NCI-H446 treated with DMSO at 0.1 percent for 48 hours (cell line): Measurements from ENCODE around the gene SCAP.
"Not testable (repeated sequence)": the region's sequence is repeated elsewhere in the genome, so short reads cannot be mapped to it uniquely, and the experiment has no call there.

Source experiments
- DNase-seq: peaks from one replicate; lab custom pipeline; 2025; lab: John Stamatoyannopoulos, UW

Gene SCAP

DNA sequence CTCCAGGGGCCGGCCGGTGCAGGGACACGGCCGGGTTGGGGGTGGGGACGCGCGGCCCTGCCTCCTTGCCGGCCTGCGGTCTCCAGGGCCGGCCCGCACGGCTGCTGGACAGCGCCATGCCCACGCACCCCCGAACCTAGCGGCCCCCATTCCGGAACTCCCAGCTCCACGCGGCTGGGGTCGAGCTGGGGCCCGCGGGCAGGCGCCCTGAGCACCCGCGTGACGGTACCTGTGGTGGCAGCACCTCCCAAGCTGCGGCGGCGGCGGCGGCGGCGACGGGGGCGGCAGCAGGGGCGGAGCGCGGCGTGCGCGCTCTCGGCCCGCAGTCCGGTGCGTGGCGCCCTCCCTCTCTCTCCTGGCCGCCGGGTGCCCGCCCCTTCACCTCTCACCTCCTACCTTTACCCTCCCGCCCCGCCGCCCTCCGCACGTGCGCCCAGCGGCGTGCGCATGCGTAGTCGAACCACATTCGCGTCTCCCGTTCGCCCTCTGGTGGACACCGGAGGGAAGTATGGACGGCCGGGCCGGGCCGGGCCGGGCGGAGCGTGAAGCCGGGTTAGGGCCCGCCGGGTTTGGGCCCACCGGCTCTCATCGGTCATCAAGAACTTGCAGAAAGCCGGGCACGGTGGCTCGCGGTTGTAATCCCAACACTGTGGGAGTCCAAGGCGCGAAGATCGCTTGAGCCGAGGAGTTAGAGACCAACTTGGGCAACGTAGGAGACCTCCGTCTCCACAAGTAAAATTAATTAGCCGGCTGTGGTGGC is at the start of gene SCAP:
SCAP (minus strand) TSS at position 372 of the 760 bp plus-strand sequence. CDS start 32,948 bp downstream, outside the sequence.
- DNase-seq = peak; percentile 26

DNA sequence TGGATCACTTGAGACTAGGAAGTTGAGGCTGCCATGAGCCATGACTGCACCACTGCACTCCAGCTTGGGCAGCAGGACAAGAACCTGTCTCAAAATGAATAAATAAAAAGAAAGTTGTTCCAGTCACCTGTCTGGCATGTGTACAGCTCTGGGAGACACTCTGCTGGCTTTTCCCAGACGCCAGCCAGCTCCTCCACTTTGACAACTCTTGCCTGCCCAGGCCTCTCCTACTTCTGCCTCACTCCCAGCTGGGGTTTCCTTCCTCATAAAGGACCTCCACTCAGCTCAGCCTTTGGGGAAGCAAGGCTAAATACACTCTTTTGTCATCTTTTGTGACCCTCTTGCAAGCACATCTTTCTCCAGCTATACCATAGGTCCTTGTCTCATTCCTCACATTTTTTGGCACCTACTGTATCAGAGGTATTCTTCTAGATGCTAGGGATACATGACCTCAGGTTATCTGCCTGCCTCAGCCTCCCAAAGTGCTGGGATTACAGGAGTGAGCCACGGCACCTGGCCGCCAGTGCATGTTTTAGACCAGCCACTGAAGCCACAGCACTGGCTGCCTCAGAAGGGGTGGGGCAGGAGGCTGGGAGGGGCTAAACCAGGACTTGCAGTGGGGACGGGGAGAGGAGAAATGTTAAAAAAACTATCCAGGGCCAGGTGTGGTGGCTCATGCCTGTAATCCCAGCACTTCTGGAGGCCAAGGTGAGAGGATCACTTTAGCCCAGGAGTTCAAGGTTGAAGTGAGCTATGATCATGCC is 47.8 kb upstream of the SCAP start:
- no peak for DNase-seq

DNA sequence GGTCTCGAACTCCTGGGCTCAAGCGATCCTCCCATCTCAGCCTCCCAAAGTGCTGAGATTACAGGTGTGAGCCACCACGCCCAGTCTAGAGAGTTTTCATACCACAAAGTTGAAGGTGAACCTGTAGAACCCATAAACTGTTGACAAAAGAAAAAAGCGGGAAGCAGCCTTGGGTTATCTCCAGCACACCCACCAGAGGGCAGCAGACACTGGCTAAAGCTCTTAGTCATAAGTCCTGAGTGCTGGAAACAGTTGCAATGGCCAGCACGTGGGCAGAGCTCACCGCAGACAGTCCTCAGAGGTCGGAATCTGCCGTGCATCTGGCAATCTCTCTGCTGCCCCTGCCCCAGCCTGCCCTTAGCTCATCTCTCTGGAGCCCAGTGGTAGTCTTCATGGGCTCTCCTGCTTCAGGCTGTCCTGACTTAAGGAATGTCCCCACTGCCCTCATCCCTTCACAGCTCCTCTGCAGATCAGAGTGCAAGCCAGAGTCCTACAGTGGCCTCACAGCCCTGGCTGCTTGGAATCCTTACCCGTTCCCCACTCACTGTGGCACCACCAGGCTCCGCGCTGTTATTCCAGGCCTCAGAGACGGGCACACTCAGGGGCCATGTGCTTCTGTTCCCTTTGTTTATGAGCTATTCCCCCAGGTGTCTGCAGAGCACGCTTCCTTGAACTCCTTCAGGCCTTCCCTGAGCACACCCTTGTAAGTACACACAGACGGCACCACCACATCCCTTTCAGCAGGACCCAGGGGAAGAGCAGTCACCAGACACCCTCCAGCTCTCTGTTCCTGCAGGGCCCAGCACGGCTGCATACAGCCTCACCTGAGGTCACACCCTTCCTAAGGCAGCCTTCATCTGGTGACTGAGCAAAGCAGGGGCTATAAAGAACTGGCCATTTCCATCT is 46.6 kb upstream of the SCAP start:
- peak; percentile 16 for DNase-seq

DNA sequence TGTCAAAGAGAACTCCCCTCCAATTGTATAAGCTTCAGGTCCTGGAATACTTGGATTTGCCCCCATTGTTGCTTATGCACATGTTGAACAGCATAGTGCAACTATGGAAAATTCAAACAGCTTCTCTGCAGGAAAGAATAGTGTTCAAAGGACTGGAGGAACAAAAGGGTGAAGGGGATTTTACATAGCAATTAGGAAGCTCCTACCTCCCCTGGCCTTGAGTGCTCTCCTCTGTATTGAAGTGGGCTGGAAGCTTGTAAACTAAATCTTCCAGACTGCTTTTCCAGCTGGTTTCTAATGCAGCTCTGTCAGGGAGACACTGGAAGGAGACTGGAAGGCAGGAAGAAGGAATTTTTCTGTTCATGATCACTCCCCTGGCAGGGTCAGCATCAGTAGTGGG is 45.0 kb upstream of the SCAP start:
- no peak for DNase-seq

DNA sequence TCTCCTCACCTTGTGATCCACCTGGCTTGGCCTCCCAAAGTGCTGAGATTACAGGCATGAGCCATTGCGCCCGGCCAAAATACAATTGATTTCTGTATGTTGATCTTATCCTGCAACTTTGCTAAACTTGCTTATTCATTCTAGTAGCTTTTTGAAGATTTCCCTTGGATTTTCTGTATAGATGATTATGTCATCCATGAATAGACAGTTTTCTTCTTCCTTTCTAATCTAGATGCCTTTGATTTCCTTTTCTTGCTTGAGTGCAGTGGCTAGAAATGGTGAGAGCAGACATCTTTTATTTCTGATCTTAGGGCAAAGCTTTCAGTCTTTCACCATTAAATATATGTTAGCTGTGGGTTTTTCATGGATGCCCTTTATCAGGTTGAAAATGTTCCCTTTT is 42.2 kb upstream of the SCAP start:
- DNase-seq = no peak

DNA sequence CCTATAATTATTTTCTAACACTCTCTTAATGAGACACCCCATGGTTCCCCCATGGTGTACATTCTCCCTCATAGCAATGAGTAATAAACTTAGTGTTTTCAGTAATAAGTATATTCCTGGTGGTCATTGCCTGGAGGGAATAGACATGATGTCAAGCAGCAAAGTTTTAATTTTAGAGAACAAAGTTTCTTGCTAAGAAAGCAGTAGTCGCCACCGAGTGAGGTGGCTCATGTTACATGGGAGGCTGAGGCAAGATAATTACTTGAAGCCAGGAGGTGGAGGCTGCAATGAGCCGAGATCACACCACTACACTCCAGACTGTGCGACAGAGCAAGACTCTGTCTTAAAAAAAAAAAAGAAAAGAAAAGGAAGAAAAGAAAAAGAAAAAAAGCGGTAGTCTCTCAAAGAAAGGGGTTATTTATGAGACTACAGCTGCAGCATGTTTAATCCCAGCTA is 40.2 kb upstream of the SCAP start:
- no peak for DNase-seq

DNA sequence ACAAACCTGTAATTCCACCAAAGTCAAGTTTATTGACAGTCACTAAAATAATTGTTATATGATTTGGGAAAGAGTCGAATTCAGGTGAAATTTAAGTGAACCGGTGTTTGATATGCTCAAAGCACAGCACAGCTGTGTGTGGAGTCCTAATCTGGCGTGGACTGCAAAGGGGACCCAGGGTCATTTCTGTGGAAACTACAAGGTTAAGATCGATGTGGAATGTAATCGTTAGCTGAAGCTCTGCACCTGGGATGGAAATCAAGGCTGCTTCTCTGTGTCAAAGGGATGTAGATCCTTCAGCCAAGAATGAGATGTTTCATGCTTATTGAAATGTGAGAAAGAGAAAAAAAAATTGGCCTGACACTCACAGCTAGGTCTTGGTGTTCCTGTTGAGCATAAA is 39.4 kb upstream of the SCAP start:
- DNase-seq = no peak

DNA sequence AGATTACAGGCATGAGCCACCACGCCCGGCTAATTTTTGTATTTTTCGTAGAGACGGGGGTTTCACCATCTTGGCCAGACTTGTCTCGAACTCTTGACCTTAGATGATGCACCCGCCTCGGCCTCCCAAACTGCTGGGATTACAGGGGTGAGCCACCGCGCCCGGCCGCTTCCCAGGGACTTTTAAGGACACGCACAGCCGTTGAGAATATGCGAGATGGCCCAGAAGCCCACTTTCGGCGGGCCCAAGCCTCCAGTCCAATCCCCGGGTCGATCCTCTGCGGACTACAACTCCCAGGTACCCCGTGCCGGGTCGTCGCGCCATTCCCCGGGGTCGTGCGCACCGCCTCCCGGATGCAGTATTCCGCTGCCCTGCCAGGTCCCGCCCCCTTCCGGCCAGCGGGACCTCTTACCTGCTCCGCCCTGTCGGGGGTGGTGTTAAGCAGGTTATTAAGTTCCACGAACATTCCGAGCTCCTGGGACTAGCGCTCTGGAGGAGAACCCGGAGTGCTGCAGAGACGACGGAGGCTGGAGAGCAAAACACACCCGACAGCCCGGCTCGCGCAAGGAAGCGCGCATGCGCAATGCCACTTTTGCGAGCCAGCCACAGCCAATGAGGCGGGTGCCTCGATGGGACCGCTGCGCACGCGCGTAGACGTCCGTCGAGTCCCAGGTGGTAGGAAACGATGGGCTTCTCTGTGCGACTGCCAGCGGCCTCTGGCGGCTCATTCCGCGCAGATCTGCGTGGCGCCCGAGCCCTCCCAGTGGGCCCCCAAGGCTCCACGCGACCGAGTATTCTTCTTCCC is 37.6 kb upstream of the SCAP start, which contains the start of gene ELP6:
ELP6 (minus strand) TSS at position 588 of the 805 bp plus-strand sequence; CDS start at position 466, 122 bp downstream.
- peak; percentile 85 for DNase-seq

DNA sequence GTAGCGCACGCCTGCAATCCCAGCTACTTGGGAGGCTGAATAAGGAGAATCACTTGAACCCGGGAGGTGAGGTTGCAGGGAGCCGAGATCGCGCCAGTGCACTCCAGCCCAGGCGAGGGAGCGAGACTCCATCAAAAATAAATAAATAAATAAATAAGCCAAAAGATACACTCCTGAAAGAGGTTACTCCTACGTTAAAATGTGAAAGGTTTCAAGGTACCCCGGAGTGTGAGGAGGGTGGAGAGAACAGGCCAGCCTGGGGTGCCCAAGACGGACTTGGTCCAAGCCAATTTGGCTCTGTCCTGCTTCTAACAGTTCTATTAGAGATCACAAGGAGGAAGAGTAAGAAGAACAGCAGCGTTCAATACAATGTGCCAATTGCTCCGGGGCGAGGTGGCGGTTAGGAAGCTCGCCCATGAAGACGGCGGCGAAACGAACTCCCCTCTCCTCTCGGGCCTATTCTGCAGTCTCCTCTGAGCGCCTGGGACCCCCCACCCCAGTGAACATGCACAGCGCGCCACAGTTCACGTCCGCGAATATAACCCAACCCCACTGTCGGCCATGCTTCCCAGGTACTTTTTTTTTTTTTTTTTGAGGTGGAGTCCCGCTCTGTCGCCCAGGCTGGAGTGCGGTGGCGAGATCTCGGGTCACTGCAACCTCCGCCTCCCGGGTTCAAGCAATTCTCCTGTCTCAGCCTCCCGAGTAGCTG is 36.8 kb upstream of the SCAP start:
- no peak for DNase-seq

DNA sequence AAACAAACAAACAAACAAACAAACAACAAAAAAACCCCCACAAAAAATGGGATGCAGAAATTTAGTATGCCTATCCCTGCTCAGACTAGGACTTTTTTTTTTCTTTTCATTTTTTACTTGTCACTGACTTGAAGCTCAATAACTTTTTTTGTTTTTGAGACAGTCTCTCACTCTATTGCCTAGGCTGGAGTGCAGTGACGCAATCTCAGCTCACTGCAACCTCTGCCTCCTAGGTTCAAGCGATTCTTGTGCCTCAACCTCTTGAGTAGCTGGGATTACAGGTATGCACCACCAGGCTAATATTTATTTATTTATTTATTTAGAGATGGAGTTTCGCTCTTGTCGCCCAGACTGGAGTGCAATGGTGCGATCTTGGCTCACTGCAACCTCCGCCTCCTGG is 29.5 kb upstream of the SCAP start:
- DNase-seq = not testable (repeated sequence)

DNA sequence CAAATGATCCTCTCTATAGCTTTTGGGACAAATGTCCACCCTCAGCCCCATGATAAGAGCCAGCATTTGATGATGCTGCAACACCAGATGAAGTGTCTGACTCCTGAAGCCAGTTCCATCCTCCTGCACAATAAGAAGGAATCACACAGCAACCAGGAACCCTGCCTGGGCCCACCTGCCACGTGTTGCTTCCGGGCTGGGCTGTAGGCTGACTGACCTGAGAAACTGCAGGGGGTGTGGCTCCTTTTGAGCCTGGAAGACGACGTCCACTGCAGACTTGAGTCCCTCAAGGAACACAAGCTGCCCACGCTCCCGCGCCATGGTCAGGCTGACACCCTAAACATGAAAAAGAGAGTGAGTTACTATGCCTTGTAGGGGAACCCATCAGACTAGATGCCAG is 28.4 kb upstream of the SCAP start:
- DNase-seq = no peak

DNA sequence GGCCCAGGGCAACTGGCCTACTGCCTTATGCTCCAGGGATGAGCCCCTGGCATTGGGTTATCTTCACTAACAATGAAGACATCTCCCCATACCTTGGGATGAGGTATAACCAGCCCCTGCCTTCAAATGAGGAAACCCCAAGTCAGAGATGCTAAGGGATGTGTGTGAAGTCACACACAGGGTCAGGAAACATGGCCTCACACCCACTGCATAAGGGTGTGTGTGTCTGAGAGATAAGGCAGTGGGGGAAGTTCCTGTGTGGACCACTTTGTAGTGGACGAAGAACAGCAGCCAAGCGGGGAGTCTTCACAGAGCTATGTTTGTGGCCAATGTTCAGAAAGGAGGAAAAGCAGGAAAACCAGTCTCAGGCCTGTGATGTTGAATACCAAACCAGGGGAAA is 27.3 kb upstream of the SCAP start:
- DNase-seq = no peak

DNA sequence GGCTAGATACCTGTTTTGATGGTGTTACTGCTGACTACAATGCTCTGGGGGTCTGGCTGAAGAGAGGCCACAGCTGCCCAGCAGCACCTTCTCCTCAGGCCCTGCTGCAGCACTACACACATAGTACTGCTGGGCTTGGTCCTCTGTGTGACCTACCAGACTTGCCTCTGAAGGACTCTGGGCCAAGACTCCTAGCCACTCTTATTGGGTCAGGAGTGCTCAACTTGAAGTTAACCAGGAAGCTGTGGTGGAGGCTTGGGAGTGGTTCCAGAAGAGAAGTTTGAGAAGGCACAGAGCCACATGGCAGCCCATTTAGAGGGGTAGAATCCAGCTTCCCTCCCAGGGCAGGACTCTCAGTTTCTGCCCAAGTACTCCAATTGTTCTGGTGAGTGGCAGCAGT is 21.2 kb upstream of the SCAP start:
- no peak for DNase-seq

DNA sequence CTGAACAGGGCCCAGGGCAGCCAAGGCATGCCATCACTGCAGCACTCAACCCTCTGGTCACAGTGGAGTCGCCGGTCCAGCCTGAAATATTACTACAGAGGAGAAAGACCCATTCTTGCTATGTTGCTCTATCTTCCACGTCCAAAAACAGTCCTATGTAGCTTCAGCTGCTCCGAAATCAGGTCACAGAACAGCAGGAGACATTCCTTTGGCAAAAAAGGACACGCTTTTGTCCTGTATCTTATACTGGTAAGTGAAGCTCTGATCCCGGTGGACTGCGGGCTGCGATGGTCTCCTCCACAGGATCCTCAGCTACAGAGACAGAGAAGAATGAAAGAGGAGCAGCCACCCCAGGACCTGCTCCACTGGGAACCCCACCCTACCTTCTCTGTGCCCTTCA is 20.1 kb upstream of the SCAP start:
- no peak for DNase-seq

DNA sequence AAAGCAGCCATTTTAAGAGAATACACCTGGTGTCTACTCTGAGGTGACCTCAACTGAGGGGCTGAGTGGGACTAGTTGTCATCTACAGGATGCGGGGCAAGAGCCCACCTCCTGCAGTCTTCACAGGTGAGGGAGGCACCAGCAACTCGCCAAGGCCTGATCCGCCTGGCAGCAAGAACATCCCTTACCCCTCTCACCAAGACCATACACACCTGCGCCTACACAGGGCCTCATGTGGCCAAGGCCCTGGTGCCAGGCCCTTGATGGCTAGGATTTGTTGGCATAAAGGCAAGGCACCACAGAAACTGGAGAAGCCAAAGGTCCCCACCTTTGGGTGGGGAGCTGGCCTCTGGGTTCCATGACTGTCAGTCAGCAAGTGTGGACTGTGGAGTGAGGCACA is 19.4 kb upstream of the SCAP start:
- no peak for DNase-seq

DNA sequence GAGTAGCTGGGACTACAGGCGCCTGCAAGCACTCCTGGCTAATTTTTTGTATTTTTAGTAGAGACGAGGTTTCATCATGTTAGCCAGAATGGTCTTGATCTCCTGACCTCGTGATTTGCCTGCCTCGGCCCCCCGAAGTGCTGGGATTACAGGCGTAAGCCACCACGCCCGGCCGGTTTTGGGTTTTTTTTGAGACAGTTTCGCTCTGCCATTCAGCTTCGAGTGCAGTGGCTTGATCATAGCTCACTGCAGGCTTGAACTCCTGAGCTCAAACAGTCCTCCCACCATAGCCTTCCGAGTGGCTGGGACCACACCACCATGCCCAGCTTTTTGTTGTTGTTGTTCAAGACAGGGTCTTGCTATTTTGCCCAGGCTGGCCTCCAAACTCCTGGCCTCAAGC is 16.0 kb upstream of the SCAP start:
- no peak for DNase-seq

DNA sequence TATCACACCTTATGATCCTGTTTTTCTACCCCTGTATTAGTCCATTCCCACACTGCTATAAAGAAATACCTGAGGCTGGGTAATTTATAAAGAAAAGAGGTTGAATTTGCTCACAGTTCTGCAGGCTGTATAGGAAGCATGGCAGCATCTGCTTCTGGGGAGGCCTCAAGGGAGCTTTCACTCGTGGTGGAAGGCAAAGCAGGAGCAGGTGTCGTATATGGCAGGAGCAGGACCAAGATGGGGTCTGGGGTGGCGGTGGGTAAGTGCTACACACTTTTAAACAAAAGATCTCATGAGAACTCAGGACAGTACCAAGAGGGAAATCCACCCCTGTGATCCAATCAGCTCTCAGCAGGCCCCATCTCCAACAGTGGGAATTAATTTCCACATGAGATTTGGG is 15.4 kb upstream of the SCAP start:
- DNase-seq = no peak

DNA sequence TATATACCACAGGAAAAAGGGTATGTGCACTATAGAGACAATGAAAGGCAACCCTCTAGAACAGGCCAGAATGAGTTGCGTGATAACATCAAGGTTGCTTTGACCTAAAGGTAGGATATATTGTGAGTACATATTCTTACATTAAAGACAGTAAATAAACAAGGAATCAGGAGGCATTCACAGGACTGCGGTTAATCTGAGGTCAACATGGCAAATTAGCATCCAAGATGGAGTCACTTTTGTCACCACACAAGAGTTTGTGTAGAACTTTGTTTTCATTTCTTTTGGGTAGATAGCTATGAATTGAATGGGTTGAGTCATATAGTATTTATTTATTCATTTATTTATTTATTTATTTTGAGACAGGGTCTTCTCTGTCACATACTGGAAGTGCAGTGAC is 11.5 kb upstream of the SCAP start:
- DNase-seq = no peak

DNA sequence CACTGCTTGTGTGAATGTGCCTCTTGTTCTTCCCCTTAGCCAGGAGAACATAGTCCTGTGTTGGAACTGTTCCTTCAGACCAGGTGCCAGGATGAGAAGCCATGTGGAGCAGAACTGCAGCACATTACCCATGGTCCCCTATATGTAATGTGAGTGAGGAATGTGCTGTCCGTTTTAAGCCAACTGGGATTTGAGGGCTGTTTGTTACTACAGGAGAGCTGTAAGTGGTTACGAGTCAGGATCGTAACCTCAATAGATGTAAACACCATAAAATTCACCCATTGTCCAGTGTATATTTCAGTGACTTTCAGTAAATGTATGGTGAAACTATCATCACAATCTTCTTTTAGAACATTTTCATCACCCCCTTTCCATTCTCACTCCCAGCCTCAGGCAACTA is 10.1 kb upstream of the SCAP start:
- no peak for DNase-seq

DNA sequence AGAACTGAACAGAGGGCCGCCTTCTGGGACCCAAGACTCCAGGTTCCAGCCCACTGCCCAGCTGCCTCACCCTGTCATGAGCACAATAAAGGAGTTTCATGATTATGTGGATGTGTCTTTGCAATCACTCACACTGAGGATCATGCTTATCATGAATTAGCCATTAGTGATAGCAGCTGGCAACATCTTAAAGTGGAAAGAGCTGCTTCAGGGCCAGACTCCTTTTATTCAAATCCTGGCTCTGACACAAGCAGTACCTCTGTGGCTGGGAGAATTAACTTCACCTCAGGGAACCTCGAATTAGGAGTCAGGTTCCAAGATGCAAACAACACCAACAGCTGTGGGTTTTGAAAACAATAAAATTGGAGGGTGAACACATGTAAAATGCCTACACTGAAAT is 6.6 kb upstream of the SCAP start:
- DNase-seq = no peak

DNA sequence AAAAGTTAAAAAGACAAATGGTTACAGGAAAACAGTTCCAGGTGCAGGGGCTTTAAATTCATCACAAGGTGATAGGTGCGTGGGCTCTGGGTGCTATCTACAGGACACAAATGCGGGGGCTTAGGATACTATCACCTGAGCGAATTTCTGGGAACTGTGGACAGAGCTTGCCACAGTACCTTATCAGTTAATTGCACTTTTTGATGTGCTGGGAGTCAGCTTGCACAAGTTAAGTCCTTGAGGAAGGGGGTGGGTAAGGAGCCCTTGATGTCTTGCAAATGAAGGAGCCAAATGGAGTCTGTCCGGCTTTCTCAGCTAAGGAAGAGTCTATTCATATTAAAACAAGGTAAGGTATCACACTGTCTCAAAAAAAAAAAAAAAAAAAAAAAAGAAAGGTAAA is 6.0 kb upstream of the SCAP start:
- not testable (repeated sequence) for DNase-seq
